ENCODE results near the gene DGAT2. TPM values are rescaled to one million over a fixed set of nuclear protein-coding genes. Genes with fewer than 3 reads are reported as not detected.

Gene DGAT2
- total RNA-seq, 2 experiments from 2014 or later, result 0.37 to 0.76 TPM

DNA sequence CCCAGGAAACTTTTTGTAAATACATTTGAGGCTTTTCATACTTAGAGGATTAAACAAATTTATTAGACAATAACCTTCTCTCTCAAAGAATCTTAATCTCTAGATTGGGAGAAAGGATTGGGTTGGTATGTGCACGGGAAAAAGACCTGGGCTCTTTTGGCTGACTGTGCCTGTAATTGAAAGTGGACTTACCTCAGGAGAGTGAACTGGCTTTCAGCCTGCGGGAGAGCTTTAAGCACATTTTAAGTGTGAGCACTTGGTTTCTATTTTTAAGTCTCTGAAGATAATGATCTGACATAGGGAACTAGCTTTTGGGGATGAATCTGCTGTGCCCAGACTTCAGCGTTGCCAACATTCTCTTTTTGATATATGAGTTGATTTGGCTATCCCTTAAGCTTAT is 82.2 kb downstream of the DGAT2 start:
- ATAC-seq (no peak), DNase-seq (no peak)
- POLR2A ChIA-PET, result no interaction called here
- Mint-ChIP-seq H3K4me1 (ENCODE audit: low read depth) (peaks cover 8% of the 10 kb centered on the region), H3K4me3 (no peak overlapping the region), H3K36me3 (ENCODE audit: low read depth) (peaks cover 11% of the 10 kb centered on the region), H3K9me3 (ENCODE audit: insufficient read depth) (no peaks in the 10 kb centered on the region), H3K27me3 (ENCODE audit: low read depth) (no peaks in the 10 kb centered on the region), H3K27ac (no peak overlapping the region)
- CTCF ChIA-PET, result interaction anchor here (1.3 to 2.1 kb wide), 3 partner anchors 14 to 301 kb away, joined by 3 to 7 read pairs (median 5); no protein-coding TSS in a partner anchor

Other genes starting within 250 kb of the DGAT2 start
- gene GDPD5, start 242.8 kb upstream of the DGAT2 start, total RNA-seq, result 10 to 100 TPM; 23.1 to 26.6 TPM
- 10 to 100 TPM in 1 of 2 experiments, 1 to 10 TPM in 1; 9.3 to 10.8 TPM for gene SERPINH1, start 206.5 kb upstream of the DGAT2 start, total RNA-seq
- not detected for gene MAP6, start 99.7 kb upstream of the DGAT2 start, total RNA-seq
- gene MOGAT2, start 50.9 kb upstream of the DGAT2 start, total RNA-seq, result not detected
- 10 to 100 TPM; 19.8 to 21.1 TPM for gene UVRAG, start 46.4 kb downstream of the DGAT2 start, total RNA-seq